ENCODE measurements around the gene DEK. TPM values are rescaled to one million over a fixed set of nuclear protein-coding genes. Genes with fewer than 3 reads are reported as not detected.

The DEK gene
- total and polyA plus RNA-seq, 2 of the 13 experiments (the other 11 are each of a cell fraction or from before 2014, with no cell fraction given) = 53.2 to 276 TPM

GRCh38 chr6:18247002-18247401, 17.3 kb downstream of the DEK start:
- Histone ChIP-seq H3K36me3 (replicated peaks in 1 of 2; ENCODE audit: control insufficient read depth in 1 of 2, insufficient read depth in 2 of 2, low read length in 2 of 2) (peaks cover 19 to 92% of the 10 kb centered on the region in 2 experiments), H4K20me1 (ENCODE audit: insufficient read depth, low read length) (0 out of 2 replicates have a peak, but pooled peaks cover under 1% of the 10 kb centered on the region), H3K4me2 (ENCODE audit: low read depth, low read length) (no peak overlapping the region), H3K9me3 (ENCODE audit: low read length) (no peaks in the 10 kb centered on the region), H3K27ac (ENCODE audit: extremely low read length, insufficient read depth, low read length) (no peak overlapping the region), H3K4me1 (ENCODE audit: insufficient read depth, low read length) (peaks cover 8% of the 10 kb centered on the region), H3K27me3 (ENCODE audit: control insufficient read depth in 1 of 2, insufficient read depth in 2 of 2, low read length in 2 of 2) (no peaks in the 10 kb centered on the region), H3K79me2 (ENCODE audit: insufficient read depth, low read length) (peaks cover 26% of the 10 kb centered on the region), H3K4me3 (replicated peaks in 1 of 3; ENCODE audit: insufficient read depth in 1 of 3, low read depth in 2 of 3, low read length in 3 of 3) (no peak overlapping the region), H2AFZ (ENCODE audit: low read length) (no peak overlapping the region), H3K9ac (ENCODE audit: insufficient read depth, low read depth, low read length) (no peak overlapping the region)
- FAIRE-seq = no peak
- CTCF ChIA-PET (ENCODE audit: low intra/inter-chr PET ratio, low total read pairs) = no interaction called here
- TF ChIP-seq NRL (CRISPR knock-in tag; IDR thresholded peaks at IDR 0.05; ENCODE audit: borderline replicate concordance) (no peak), ARID4A (CRISPR knock-in tag; IDR thresholded peaks at IDR 0.05; ENCODE audit: borderline replicate concordance) (no peak), SMC3 (IDR thresholded peaks at IDR 0.05; ENCODE audit: low read length) (no peak), PITX1 (CRISPR knock-in tag; IDR thresholded peaks at IDR 0.05) (no peak), TCF12 (IDR thresholded peaks at IDR 0.05) (no peak), TCF12 (CRISPR knock-in tag; IDR thresholded peaks at IDR 0.05) (no peak), HHEX (CRISPR knock-in tag; IDR thresholded peaks at IDR 0.05) (no peak), ZNF121 (CRISPR knock-in tag; IDR thresholded peaks at IDR 0.05) (no peak), MAFF (IDR thresholded peaks at IDR 0.05; ENCODE audit: low read depth, low read length) (peak; percentile 57; the same call in 1 of the 2 replicates), SKI (IDR thresholded peaks at IDR 0.05; ENCODE audit: partially characterized antibody) (no peak), MAFK (conservative IDR thresholded peaks at IDR 0.05 in 1 of 2, IDR thresholded peaks at IDR 0.05 in 1 of 2; ENCODE audit: low read length in 2 of 2) (peak; percentile 23 to 53; a peak in 3 of 4 replicates)
- TF ChIP-seq, protein P1, sequence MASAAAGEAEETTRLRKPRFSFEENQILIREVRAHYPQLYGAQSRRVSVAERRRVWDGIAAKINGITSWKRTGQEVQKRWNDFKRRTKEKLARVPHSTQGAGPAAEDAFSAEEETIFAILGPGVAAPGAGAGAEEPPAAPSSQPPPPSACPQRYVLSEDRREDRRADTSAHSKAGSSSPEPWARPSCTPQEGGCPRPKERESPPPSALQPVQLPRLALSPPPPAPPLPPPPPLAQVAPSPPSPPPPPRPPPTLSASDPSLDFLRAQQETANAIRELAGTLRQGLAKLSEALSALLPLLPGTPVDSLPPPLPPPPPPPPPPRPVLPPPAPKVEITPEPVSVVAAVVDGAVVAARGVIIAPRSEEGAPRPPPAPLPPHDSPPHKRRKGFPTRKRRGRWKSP (CRISPR knock-in tag; IDR thresholded peaks at IDR 0.05) = no peak
- ATAC-seq = no peak
- TSS peak; percentile 7 for BruUV-seq (replicated peaks)
- POLR2A ChIA-PET = no interaction called here
- DNase-seq (ENCODE audit: low spot score) = no peak
- in situ Hi-C loops (cut with HindIII; ENCODE audit: extremely low pct_ligation_motif_present, low pct_unique_long_range_greater_than_20kb) = no loop called here
- intact Hi-C loops (cut with micrococcal nuclease; ENCODE audit: unreplicated experiment) = no loop called here
